ENCODE results near the gene ACOT7. TPM values are rescaled to one million over a fixed set of nuclear protein-coding genes. Genes with fewer than 3 reads are reported as not detected.

Gene ACOT7
- polyA plus RNA-seq, 6 donors from 2014 or later: 1.8 to 3.7 (median 2.9) TPM

GRCh38 chr1:6246497-6247467 is 146.8 kb downstream of the ACOT7 start:
- Mint-ChIP-seq H3K4me3 (peak overlapping the region; percentile 16 to 80 (median 61)), H3K27me3 (peaks cover 27 to 73% (median 56%) of the 10 kb centered on the region in 3 donors), H3K27ac (peak overlapping the region in 4 of 6 donors; percentile 53 to 96 (median 84)), H3K36me3 (no peaks in the 10 kb centered on the region), H3K4me1 (peaks cover 4 to 13% (median 11%) of the 10 kb centered on the region in 3 donors), H3K9me3 (peaks cover 0 to 2% (median 0%) of the 10 kb centered on the region in 7 donors)
- DNase-seq (peak; percentile 74), ATAC-seq (ENCODE audit: low read depth in 2 of 2) (peak; percentile 69 to 70)

GRCh38 chr1:6245869-6246496 is 147.6 kb downstream of the ACOT7 start:
- DNase-seq (no peak), ATAC-seq (ENCODE audit: low read depth in 2 of 2) (no peak)
- Mint-ChIP-seq H3K36me3 (peaks cover 0 to 8% of the 10 kb centered on the region in 2 donors), H3K4me1 (peaks cover 9 to 20% (median 19%) of the 10 kb centered on the region in 3 donors), H3K9me3 (peaks cover 0 to 2% (median 0%) of the 10 kb centered on the region in 7 donors), H3K4me3 (peak overlapping the region in 5 of 8 donors; percentile 40 to 80 (median 66)), H3K27me3 (peaks cover 33 to 73% (median 56%) of the 10 kb centered on the region in 3 donors), H3K27ac (peak overlapping the region in 1 of 6 donors; percentile 96)

DNA sequence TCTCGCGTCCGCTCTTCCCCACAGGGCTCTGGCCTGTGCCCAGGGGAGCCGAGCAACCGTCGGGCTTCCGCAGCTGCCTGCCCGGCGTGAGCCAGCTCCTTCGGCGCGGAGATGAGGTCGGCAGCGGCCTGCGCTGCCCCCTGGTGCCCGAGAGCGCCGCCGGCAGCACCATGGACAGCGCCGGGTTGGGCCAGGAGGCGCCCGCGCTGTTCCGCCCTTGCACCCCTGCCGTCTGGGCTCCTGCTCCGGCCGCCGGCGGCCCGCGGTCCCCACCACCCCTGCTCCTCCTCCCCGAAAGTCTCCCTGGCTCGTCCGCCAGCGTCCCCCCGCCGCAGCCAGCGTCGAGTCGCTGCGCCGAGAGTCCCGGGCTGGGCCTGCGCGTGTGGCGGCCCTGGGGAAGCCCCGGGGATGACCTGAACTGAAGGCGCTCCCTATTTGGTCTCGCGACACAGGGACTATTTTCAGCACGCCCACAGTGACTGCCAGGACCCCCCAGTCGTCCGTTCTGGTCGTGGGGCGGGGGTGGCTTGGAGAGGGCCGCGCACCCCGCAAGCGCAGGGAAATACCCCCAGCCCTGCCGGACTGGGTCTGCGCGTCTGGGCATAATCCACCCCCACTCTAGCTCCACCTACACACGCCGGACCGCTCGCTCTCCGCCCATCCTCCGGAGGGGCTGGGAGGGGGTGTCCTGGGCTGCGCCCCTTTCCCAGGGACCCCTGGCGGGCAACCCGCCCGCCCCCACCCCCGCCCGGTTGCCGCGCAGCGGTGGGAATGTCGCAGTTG is 148.3 kb downstream of the ACOT7 start:
- peak overlapping the region in 1 of 6 donors; percentile 4 for H3K27ac Mint-ChIP-seq
- DNase-seq (peak; percentile 68), ATAC-seq (ENCODE audit: low read depth in 2 of 2) (peak; percentile 64 to 71)
- peaks cover 32 to 70% (median 51%) of the 10 kb centered on the region in 3 donors for H3K27me3 Mint-ChIP-seq
- peaks cover 9 to 20% (median 19%) of the 10 kb centered on the region in 3 donors for H3K4me1 Mint-ChIP-seq
- H3K36me3 Mint-ChIP-seq: peaks cover 0 to 8% of the 10 kb centered on the region in 2 donors
- peaks cover 0 to 2% (median 0%) of the 10 kb centered on the region in 7 donors for H3K9me3 Mint-ChIP-seq
- H3K4me3 Mint-ChIP-seq: no peak overlapping the region

GRCh38 chr1:6244401-6245049 is 149.0 kb downstream of the ACOT7 start:
- H3K27ac Mint-ChIP-seq: peak overlapping the region in 3 of 6 donors; percentile 26 to 88 (median 63)
- peaks cover 0 to 8% of the 10 kb centered on the region in 2 donors for H3K36me3 Mint-ChIP-seq
- peaks cover 0 to 2% (median 0%) of the 10 kb centered on the region in 7 donors for H3K9me3 Mint-ChIP-seq
- peaks cover 9 to 20% (median 19%) of the 10 kb centered on the region in 3 donors for H3K4me1 Mint-ChIP-seq
- H3K27me3 Mint-ChIP-seq: peaks cover 36 to 74% (median 49%) of the 10 kb centered on the region in 3 donors
- H3K4me3 Mint-ChIP-seq: peak overlapping the region in 2 of 8 donors; percentile 42 to 80
- no peak for ATAC-seq (ENCODE audit: low read depth in 2 of 2)
- DNase-seq: no peak

- Mint-ChIP-seq H3K27me3 (peaks cover 41 to 78% (median 52%) of the 10 kb centered on the region in 3 donors), H3K27ac (peak within 1 kb of the TSS in 3 of 6 donors; percentile 26 to 88 (median 63)), H3K36me3 (peaks cover 0 to 8% of the 10 kb centered on the region in 2 donors), H3K9me3 (peaks cover 0 to 2% (median 0%) of the 10 kb centered on the region in 7 donors), H3K4me1 (peaks cover 9 to 20% (median 19%) of the 10 kb centered on the region in 3 donors), H3K4me3 (peak within 1 kb of the TSS in 4 of 8 donors; percentile 42 to 80 (median 50))
- DNase-seq (no peak), ATAC-seq (ENCODE audit: low read depth in 2 of 2) (no peak)
Measured at GRCh38 chr1:6243993-6244392, 149.6 kb downstream of the ACOT7 start, which contains the start of gene HES3. Gene HES3, plus strand, starts transcription at chr1:6244179. Its CDS starts 187 bp downstream, at chr1:6244366.

DNA sequence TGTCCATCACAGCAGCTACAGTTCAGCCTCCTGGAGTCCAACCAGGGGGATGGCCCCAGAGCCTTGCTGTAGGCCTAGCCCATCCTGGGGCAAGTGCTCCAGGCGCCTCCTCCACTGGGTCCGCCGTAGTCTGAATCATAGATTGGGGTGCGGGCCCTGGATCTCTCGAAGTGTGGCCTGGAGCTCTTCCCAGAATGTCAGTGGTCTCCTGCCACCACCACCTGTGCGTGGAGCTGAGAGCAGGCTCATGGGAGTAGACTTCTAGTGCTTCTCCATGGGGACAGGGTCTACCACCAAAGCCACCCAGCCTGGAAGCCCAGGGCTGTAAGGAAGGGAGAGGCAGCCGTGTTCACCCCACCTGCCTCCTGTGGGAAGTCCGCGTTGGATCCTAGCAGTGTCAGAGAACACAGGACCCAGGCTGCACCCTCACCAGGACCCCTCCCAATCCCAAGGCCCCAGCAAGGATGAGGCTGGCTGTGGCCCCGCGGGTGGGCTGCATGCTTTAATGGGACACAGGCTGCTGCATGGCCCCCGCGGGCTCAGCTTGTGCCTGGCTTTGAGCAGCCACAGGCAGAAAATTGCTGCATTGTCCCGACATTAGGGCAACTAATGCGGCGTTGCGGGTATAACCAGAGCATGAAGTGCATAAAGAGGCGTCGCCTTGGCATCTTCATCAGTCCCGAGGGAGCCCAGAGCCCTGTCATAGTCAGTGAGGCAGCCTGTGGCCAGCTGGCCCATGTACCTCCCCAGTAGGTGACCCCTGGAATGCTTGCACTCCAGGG is 150.3 kb downstream of the ACOT7 start:
- H3K36me3 Mint-ChIP-seq: peaks cover 0 to 8% of the 10 kb centered on the region in 2 donors
- H3K4me1 Mint-ChIP-seq: peaks cover 9 to 20% (median 19%) of the 10 kb centered on the region in 3 donors
- DNase-seq: no peak
- H3K27ac Mint-ChIP-seq: peak overlapping the region in 1 of 6 donors; percentile 66
- peaks cover 0 to 2% (median 0%) of the 10 kb centered on the region in 7 donors for H3K9me3 Mint-ChIP-seq
- ATAC-seq (ENCODE audit: low read depth in 2 of 2): no peak
- H3K4me3 Mint-ChIP-seq: peak overlapping the region in 2 of 8 donors; percentile 49 to 52
- H3K27me3 Mint-ChIP-seq: peaks cover 45 to 76% (median 50%) of the 10 kb centered on the region in 3 donors

DNA sequence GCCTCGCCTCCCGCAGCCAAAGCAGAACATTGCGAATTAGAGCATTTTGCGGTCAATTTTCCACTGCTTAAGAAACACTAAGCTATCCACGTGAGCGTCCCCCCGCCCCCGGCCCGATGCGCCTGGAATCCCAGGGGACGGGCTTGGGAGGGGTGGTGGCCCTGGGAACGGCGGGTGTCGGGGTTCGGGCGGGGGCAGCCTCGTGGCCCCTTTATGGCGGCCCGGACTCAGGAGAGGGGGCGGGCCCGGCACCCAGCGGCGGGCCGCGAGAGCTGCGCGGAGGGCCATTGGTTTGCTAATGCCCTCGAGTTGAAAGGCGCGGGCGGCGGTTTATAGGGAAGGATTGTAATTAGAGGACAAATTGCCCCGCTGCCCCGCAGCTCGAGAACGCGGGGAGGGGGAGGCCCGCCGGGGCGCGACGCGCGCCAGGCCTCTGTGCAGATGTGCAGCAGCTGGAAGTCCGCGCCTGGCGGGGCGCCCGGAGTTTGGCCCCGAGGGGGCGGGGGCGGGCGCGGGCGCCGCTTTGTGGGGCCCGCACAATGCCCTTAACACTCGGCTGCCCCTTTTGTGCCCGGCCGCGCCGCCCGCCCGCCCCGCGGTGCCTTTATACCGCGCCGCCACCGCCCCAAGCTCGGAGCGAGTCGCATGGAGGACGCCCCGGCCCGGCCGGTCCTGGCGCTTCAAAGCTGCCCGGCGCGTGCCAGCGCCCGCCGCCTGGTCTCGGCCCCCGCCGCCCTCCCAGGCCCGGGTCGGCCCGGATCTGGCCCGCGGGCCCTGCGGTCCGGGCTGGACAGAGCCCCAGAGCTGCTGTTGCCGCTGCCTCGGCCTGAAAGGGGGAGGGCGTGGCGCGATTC is 151.5 kb downstream of the ACOT7 start:
- no peak overlapping the region for H3K27ac Mint-ChIP-seq
- ATAC-seq (ENCODE audit: low read depth in 2 of 2) (no peak), DNase-seq (no peak)
- H3K4me3 Mint-ChIP-seq: peak overlapping the region in 4 of 8 donors; percentile 9 to 66 (median 57)
- peaks cover 0 to 2% (median 0%) of the 10 kb centered on the region in 7 donors for H3K9me3 Mint-ChIP-seq
- peaks cover 0 to 8% of the 10 kb centered on the region in 2 donors for H3K36me3 Mint-ChIP-seq
- H3K4me1 Mint-ChIP-seq: peaks cover 9 to 20% (median 19%) of the 10 kb centered on the region in 3 donors
- peaks cover 35 to 69% (median 40%) of the 10 kb centered on the region in 3 donors for H3K27me3 Mint-ChIP-seq

- H3K36me3 Mint-ChIP-seq: peaks cover 0 to 8% of the 10 kb centered on the region in 2 donors
- H3K4me1 Mint-ChIP-seq: peaks cover 9 to 13% (median 11%) of the 10 kb centered on the region in 3 donors
- H3K27me3 Mint-ChIP-seq: peaks cover 27 to 61% (median 32%) of the 10 kb centered on the region in 3 donors
- DNase-seq (no peak), ATAC-seq (ENCODE audit: low read depth in 2 of 2) (no peak)
- H3K27ac Mint-ChIP-seq: peak overlapping the region in 3 of 6 donors; percentile 27 to 90 (median 46)
- peak overlapping the region in 5 of 8 donors; percentile 51 to 66 (median 62) for H3K4me3 Mint-ChIP-seq
- no peaks in the 10 kb centered on the region for H3K9me3 Mint-ChIP-seq
Measured at GRCh38 chr1:6241107-6241886, 152.3 kb downstream of the ACOT7 start.

DNA sequence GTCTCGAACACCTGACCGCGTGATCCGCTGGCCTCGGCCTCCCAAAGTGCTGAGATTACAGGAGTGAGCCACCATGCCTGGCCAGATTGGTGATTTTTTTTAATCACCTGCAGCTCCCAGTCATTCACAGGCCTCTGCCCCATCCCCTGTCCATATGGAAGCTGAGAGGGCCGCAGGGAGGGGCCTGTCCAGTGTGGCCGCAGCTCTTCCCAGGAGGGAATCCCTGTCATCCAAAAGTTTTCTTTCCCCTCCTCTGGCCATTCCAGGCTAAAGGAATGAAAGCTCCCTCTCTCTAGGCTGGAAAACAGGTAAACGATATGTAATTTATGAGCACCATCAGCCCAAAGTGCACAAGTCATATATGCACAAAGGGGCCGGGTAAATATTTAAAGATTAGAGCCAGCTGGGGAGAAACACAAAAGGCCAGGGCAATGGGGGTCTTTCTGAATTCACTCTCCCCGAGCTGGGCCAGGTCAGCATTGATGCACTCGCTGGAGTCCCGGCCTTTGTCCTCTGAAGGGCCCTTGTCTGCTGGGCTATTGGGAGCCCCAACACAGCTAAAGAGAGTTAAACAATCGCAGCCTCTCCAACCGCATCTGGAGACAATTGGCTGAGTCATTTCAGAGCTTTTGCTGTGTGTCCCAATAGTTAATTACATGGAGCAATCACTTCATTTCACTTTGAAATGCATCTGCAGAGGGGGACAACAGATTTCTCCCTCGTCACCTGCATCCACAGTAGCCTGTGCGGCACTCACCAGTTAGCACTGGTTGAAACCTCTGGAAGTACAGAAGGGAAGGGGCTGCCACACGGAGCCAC is 153.4 kb downstream of the ACOT7 start:
- H3K4me1 Mint-ChIP-seq: peaks cover 9 to 14% (median 11%) of the 10 kb centered on the region in 3 donors
- DNase-seq: no peak
- peaks cover 27 to 59% (median 32%) of the 10 kb centered on the region in 3 donors for H3K27me3 Mint-ChIP-seq
- H3K36me3 Mint-ChIP-seq: peaks cover 0 to 8% of the 10 kb centered on the region in 2 donors
- no peak overlapping the region for H3K27ac Mint-ChIP-seq
- ATAC-seq (ENCODE audit: low read depth in 2 of 2): no peak
- H3K4me3 Mint-ChIP-seq: no peak overlapping the region
- no peaks in the 10 kb centered on the region for H3K9me3 Mint-ChIP-seq

Measured in naive B cell (primary cell).